ENCODE measurements around the gene RNU4-1.
A peak's percentile ranks its signal among the peaks of the same experiment; 100 is the strongest.

RNU4-1 gene

GRCh38 chr12:120317224-120318105 is 24.4 kb upstream of the RNU4-1 start (continued):
- peak; percentile 56; the same call in 1 of the 2 replicates for TF ChIP-seq ZBTB11 (tag by site-specific recombination; conservative IDR thresholded peaks at IDR 0.05; ENCODE audit: low read depth)
- no peak for TF ChIP-seq ZNF521 (tag by site-specific recombination; IDR thresholded peaks at IDR 0.05)
- TF ChIP-seq ZNF843 (tag by site-specific recombination; IDR thresholded peaks at IDR 0.05) = peak; percentile 26; the same call in 1 of the 2 replicates
- no peak for TF ChIP-seq ZBTB20 (tag by site-specific recombination; IDR thresholded peaks at IDR 0.05)
- no peak for TF ChIP-seq ZNF549 (tag by site-specific recombination; IDR thresholded peaks at IDR 0.05)
- TF ChIP-seq ZNF280D (tag by site-specific recombination; IDR thresholded peaks at IDR 0.05) = no peak
- TF ChIP-seq ZNF132 (tag by site-specific recombination; IDR thresholded peaks at IDR 0.05; ENCODE audit: borderline replicate concordance) = no peak
- no peak for TF ChIP-seq ZBTB48 (tag by site-specific recombination; IDR thresholded peaks at IDR 0.05)
- no peak for TF ChIP-seq ZNF623 (tag by site-specific recombination; IDR thresholded peaks at IDR 0.05)
- TF ChIP-seq ATF2 (tag by site-specific recombination; IDR thresholded peaks at IDR 0.05; ENCODE audit: low read depth) = peak; percentile 99
- no peak for TF ChIP-seq ZNF202 (tag by site-specific recombination; IDR thresholded peaks at IDR 0.05; ENCODE audit: borderline replicate concordance)
- peak; percentile 30; the same call in 1 of the 2 replicates for TF ChIP-seq KLF17 (tag by site-specific recombination; IDR thresholded peaks at IDR 0.05)
- peak; percentile 97 for TF ChIP-seq ZBTB21 (tag by site-specific recombination; IDR thresholded peaks at IDR 0.05)
- no peak for TF ChIP-seq ZNF670 (tag by site-specific recombination; IDR thresholded peaks at IDR 0.05; ENCODE audit: low read depth)
- TF ChIP-seq ZNF488 (tag by site-specific recombination; IDR thresholded peaks at IDR 0.05) = no peak
- TF ChIP-seq ZNF391 (tag by site-specific recombination; IDR thresholded peaks at IDR 0.05; ENCODE audit: borderline replicate concordance, low read depth) = 0 out of 2 replicates have a peak, but pooled peaks have one; percentile 46
- TF ChIP-seq ZBTB44 (tag by site-specific recombination; IDR thresholded peaks at IDR 0.05) = no peak
- TF ChIP-seq ZNF654 (tag by site-specific recombination; IDR thresholded peaks at IDR 0.05; ENCODE audit: low read depth) = no peak
- TF ChIP-seq ZNF701 (tag by site-specific recombination; IDR thresholded peaks at IDR 0.05) = no peak
- no peak for TF ChIP-seq ZBTB49 (tag by site-specific recombination; IDR thresholded peaks at IDR 0.05; ENCODE audit: low read depth)
- no peak for TF ChIP-seq ZNF747 (tag by site-specific recombination; IDR thresholded peaks at IDR 0.05)
- no peak for TF ChIP-seq ZNF585B (tag by site-specific recombination; IDR thresholded peaks at IDR 0.05)
